K562 (cell line): ENCODE data around the gene LCMT2. TPM values are rescaled to one million over a fixed set of nuclear protein-coding genes. Genes with fewer than 3 reads are reported as not detected.

ENCODE experiments used
- CC2D1A ChIP-seq: fragments of 450-650 bp; IDR thresholded peaks from 2 replicates; pipeline ENCODE4 v1.6.1; 2017; ENCODE audit warnings: mild to moderate bottlenecking
- CREM ChIP-seq: IDR thresholded peaks from 2 replicates; pipeline ENCODE4 v1.6.1; 2014; ENCODE audit warnings: antibody characterized with exemption, low read depth
- CTBP1 ChIP-seq: fragments of 450-650 bp; IDR thresholded peaks from 2 replicates; pipeline ENCODE4 v1.6.1; 2016; ENCODE audit warnings: borderline replicate concordance
- MAFG ChIP-seq: fragments of 450-650 bp; conservative IDR thresholded peaks from 2 replicates; pipeline ENCODE4 v1.6.1; 2016; ENCODE audit warnings: missing genetic modification characterization, missing compliant biosample characterization
- NBN ChIP-seq: fragments of 450-650 bp; IDR thresholded peaks from 2 replicates; pipeline ENCODE4 v1.6.1; 2016; ENCODE audit warnings: low read depth, mild to moderate bottlenecking
- POLR2AphosphoS5 ChIP-seq: IDR thresholded peaks from 2 replicates; pipeline ENCODE4 v1.6.1; 2011; ENCODE audit warnings: mild to moderate bottlenecking, low read depth, low read length, moderate library complexity; ENCODE audit not compliant: control insufficient read depth, insufficient read depth
- RCOR1 ChIP-seq, 2 experiments: IDR thresholded peaks; 2 replicates each; pipeline ENCODE4 v1.6.1; 2012; ENCODE audit warnings: low read depth in 2 of 2, low read length in 2 of 2, borderline replicate concordance in 1 of 2, improper control_type of control experiment in 1 of 2
- REST ChIP-seq, 2 experiments: fragments of 450-650 bp; formaldehyde crosslinking in 1 of 2; IDR thresholded peaks; 2 replicates each; pipeline versions ENCODE4 v1.4.0 to v1.6.1; 2014 to 2020; ENCODE audit warnings: mild to moderate bottlenecking in 2 of 2, borderline replicate concordance in 1 of 2, low read depth in 1 of 2
- SMAD3 ChIP-seq: fragments of 450-650 bp; formaldehyde crosslinking; conservative IDR thresholded peaks from 2 replicates; pipeline ENCODE4 v1.4.0; 2020; ENCODE audit warnings: mild to moderate bottlenecking
- TSC22D4 ChIP-seq: fragments of 450-650 bp; IDR thresholded peaks from 2 replicates; pipeline ENCODE4 v1.6.1; 2016; ENCODE audit warnings: missing genetic modification characterization, missing biosample characterization, control low read depth
- YY1 ChIP-seq, 3 experiments: IDR thresholded peaks; 2 replicates each; pipeline ENCODE4 v1.6.1; 2011; ENCODE audit warnings: low read length in 2 of 3, mild to moderate bottlenecking in 2 of 3, moderate library complexity in 2 of 3, borderline replicate concordance in 1 of 3, control low read depth in 1 of 3, low read depth in 1 of 3; ENCODE audit not compliant: insufficient read depth in 3 of 3, insufficient replicate concordance in 2 of 3, control insufficient read depth in 1 of 3, insufficient read length in 1 of 3; ENCODE audit errors: extremely low read depth in 1 of 3
- ZEB2 ChIP-seq: fragments of 450-650 bp; IDR thresholded peaks from 2 replicates; pipeline ENCODE4 v1.6.1; 2016
- ZFP30 ChIP-seq: fragments of 250-450 bp; sonication (Bioruptor Pico); IDR thresholded peaks from 2 replicates; pipeline ENCODE4 v1.8.0; 2022; ENCODE audit warnings: moderate library complexity, mild to moderate bottlenecking, inconsistent platforms, borderline replicate concordance
- ZNF76 ChIP-seq: fragments of 250-450 bp; sonication (Bioruptor Pico); IDR thresholded peaks from 2 replicates; pipeline ENCODE4 v1.4.0; 2020; ENCODE audit warnings: mild to moderate bottlenecking, moderate library complexity, borderline replicate concordance
- polyA plus RNA-seq, 8 experiments: library from polyadenylated mRNA; depleted of rRNA in 4 of 8; stranded (reverse) in 5 of 8; unstranded in 3 of 8; fragments of >200 nt; fragmentation: Nextera tagmentation in 2 of 8; fragmentation: Illumina TruSeq in 1 of 8; extraction: Ambion mirVana in 2 of 8; extraction: Trizol in 1 of 8; gene quantifications; 2 replicates each; pipeline versions ENCODE4 v1.2.1 to v1.2.3, GENCODE V29; 2011 to 2014; ENCODE audit warnings: inconsistent platforms in 1 of 8, missing spikeins in 1 of 8
- total RNA-seq, 7 experiments: library from RNA; depleted of rRNA in 6 of 7; stranded (reverse); fragments of >200 nt in 6 of 7; fragmentation: Illumina TruSeq in 2 of 7; extraction: Trizol in 2 of 7; gene quantifications; 2 replicates each; pipeline versions ENCODE4 v1.2.1 to v1.2.3, GENCODE V29; 2011 to 2021; ENCODE audit warnings: low replicate concordance in 1 of 7
- TF ChIP-seq, protein P1 (sequence below): fragments of 450-650 bp; IDR thresholded peaks from 2 replicates; pipeline ENCODE4 v1.6.1; 2016; ENCODE audit warnings: mild to moderate bottlenecking
- TF ChIP-seq, protein P2 (sequence below), 2 experiments: fragments of 250-450 bp in 1 of 2; fragments of 450-650 bp in 1 of 2; sonication (Bioruptor Pico) in 1 of 2; IDR thresholded peaks; 2 replicates each; pipeline versions ENCODE4 v1.6.1 to v1.8.0; 2016 to 2021; ENCODE audit warnings: mild to moderate bottlenecking in 2 of 2, moderate library complexity in 2 of 2, missing compliant biosample characterization in 1 of 2, missing genetic modification characterization in 1 of 2

Gene LCMT2
- total and polyA plus RNA-seq, 9 of the 15 experiments (the other 6 are each of a cell fraction or from before 2014, with no cell fraction given): 2.5 to 22.3 (median 15.2) TPM

DNA sequence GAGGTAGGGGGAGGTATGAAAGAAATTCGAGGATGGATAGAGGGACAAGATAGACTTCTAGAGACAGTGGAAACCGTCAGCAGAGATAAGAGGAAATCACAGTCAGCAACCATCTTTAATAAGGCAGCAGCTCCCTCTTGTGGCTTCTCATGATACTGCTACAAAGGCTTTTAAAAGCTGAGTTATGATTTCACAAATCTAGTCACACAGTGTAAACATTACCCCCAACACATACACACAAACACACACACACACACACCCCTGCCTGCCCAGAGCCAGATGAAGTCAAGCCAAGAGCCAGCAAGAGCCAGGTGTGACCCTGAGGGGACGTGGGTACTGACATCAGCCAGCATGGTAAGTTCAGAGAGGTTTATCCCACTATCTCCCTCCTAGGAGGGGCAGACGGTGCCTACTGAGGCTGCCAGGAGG, 44.8 kb downstream of the LCMT2 start (continued):
- TF ChIP-seq CC2D1A (peak; percentile 67; the same call in 1 of the 2 replicates), ZNF76 (CRISPR knock-in tag) (no peak), POLR2AphosphoS5 (no peak), ZFP30 (no peak), REST (IDR thresholded peaks at IDR 0.05; ENCODE audit: borderline replicate concordance) (peak; percentile 88), REST (CRISPR knock-in tag; IDR thresholded peaks at IDR 0.05; ENCODE audit: low read depth) (no peak), CREM (peak; percentile 53; the same call in 1 of the 2 replicates), CTBP1 (peak; percentile 68; the same call in 1 of the 2 replicates), NBN (peak; percentile 54; the same call in 1 of the 2 replicates), ZEB2 (0 out of 2 replicates have a peak, but pooled peaks have one; percentile 45), YY1 (IDR thresholded peaks at IDR 0.05; ENCODE audit: borderline replicate concordance in 1 of 3, control insufficient read depth in 1 of 3, extremely low read depth in 1 of 3, insufficient read depth in 3 of 3, insufficient read length in 1 of 3, insufficient replicate concordance in 2 of 3, low read depth in 1 of 3, low read length in 2 of 3) (peak in 1 of 3 experiments; percentile 16), TSC22D4 (no peak), SMAD3 (no peak), RCOR1 (IDR thresholded peaks at IDR 0.05; ENCODE audit: borderline replicate concordance in 1 of 2, low read depth in 2 of 2, low read length in 2 of 2) (peak; percentile 87 to 98), MAFG (tag) (peak; percentile 78)
- TF ChIP-seq, protein P1, sequence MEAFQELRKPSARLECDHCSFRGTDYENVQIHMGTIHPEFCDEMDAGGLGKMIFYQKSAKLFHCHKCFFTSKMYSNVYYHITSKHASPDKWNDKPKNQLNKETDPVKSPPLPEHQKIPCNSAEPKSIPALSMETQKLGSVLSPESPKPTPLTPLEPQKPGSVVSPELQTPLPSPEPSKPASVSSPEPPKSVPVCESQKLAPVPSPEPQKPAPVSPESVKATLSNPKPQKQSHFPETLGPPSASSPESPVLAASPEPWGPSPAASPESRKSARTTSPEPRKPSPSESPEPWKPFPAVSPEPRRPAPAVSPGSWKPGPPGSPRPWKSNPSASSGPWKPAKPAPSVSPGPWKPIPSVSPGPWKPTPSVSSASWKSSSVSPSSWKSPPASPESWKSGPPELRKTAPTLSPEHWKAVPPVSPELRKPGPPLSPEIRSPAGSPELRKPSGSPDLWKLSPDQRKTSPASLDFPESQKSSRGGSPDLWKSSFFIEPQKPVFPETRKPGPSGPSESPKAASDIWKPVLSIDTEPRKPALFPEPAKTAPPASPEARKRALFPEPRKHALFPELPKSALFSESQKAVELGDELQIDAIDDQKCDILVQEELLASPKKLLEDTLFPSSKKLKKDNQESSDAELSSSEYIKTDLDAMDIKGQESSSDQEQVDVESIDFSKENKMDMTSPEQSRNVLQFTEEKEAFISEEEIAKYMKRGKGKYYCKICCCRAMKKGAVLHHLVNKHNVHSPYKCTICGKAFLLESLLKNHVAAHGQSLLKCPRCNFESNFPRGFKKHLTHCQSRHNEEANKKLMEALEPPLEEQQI: peak; percentile 43; the same call in 1 of the 2 replicates
- TF ChIP-seq, protein P2, sequence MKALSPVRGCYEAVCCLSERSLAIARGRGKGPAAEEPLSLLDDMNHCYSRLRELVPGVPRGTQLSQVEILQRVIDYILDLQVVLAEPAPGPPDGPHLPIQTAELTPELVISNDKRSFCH (CRISPR knock-in tag; IDR thresholded peaks at IDR 0.05): no peak
- TF ChIP-seq, protein P2 (tag; IDR thresholded peaks at IDR 0.05): 0 out of 2 replicates have a peak, but pooled peaks have one; percentile 42
